Stimulated activated CD8-positive, alpha-beta memory T cell treated with anti-CD3 and anti-CD28 coated beads, Interleukin-7, amount 100 ng/mL, for 1 hour (primary cell): ENCODE data around the gene TSPY1.
"Not testable (repeated sequence)": the region's sequence is repeated elsewhere in the genome, so short reads cannot be mapped to it uniquely, and the experiment has no call there.

Source experiments
- DNase-seq, 2 donors: peaks; one replicate each; pipeline ENCODE4 v3.0.0-alpha.2; 2020; ENCODE audit warnings: low read depth in 2 of 2

TSPY1 gene

GRCh38 chrY:9466655-9467054, at the start of gene TSPY1:
Gene TSPY1, plus strand, starts transcription at chrY:9466955. Its CDS starts 46 bp downstream, at chrY:9467001.
- not testable (repeated sequence) for DNase-seq

- not testable (repeated sequence) for DNase-seq
Measured at GRCh38 chrY:9486967-9487366, 20.2 kb downstream of the TSPY1 start, which contains the start of gene TSPY9. Gene TSPY9, plus strand, starts transcription at chrY:9487267. Its CDS starts 46 bp downstream, at chrY:9487313.

GRCh38 chrY:9504396-9504795, 37.6 kb downstream of the TSPY1 start:
- DNase-seq, result not testable (repeated sequence)

- DNase-seq, result not testable (repeated sequence)
Measured at GRCh38 chrY:9516287-9516686, 49.5 kb downstream of the TSPY1 start.
